ENCODE results near the gene CD163.
"Not testable (repeated sequence)": the region's sequence is repeated elsewhere in the genome, so short reads cannot be mapped to it uniquely, and the experiment has no call there.

CD163 gene

DNA sequence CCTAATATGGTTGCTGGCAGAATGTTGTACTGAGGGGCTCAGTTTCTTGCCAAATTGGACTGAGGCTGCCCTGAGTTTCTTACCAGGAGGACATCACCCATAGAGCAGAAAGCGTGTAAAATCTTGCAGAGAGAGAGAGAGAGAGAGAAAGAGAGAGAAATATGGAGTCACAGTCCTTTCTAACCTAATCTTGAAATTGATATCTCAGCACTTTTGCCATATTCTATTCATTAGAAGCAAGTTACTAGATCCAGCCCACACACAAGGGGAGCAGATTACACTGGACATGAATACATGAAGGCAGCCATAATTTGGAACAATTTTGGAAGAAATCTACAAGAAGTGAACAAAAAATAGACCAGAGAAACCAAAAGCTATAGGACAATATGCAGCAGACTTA lies 55.5 kb downstream of the CD163 start:
- no peak for DNase-seq

DNA sequence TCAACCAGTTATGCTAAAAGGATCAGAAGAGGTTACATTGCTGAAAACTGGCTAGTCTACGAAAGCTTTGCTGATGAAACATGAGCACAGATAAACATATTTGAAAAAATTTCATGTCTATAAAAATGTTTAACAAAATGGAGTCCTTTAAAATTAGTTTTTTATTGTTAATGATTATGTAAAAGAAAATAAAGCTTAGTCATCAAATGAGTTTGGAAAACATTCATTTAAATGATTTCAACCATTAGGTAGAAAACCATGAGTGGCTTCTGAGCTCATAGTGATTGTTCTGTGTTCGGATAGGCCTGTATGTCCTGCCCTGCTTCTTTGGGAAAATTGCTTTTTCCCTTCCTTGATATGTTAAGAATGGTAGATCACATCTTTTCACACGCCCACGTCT lies 59.0 kb downstream of the CD163 start:
- DNase-seq, result no peak

DNA sequence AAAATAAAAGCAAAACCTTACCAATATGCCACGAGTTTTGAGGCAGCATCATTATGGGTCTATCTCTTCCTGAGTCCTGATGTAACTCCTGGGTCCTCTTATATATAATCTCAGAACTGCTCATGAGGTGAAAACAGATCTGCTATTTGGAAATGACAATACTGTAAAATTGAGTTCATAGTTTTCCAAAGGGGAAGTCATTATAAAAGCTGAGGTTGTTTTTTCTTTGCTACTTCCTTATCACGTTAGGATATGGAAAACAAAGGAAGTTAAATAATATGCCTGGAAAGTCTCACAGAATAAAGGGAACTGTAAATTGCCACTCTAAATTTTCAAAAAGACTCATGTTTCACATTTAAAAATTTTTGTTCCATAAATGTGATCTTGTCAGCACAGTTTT lies 59.5 kb downstream of the CD163 start, which contains the start of gene CD163L1:
Gene CD163L1 (minus strand): TSS at position 78 of the 400 bp plus-strand sequence. CDS start 26 bp downstream, at position 52.
- no peak for DNase-seq

DNA sequence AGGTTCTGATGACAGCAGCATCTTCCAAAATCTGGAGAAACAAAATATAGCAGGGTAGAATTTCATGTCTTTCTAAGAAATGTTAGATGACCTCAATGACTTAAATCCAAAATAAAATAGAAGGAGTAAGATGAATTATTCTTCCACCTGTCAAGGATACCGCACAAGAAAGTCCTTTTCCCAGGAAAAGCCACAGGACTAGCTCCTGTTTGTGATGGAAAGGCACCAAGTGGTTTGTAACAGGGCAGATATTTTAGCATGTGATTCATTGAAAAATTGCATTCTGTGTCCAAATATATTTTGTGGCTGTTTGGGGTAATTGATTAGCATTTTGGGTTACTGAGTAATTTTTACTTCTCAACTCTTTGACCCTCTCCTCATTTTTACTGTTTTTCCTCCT lies 62.4 kb downstream of the CD163 start:
- DNase-seq, result no peak

DNA sequence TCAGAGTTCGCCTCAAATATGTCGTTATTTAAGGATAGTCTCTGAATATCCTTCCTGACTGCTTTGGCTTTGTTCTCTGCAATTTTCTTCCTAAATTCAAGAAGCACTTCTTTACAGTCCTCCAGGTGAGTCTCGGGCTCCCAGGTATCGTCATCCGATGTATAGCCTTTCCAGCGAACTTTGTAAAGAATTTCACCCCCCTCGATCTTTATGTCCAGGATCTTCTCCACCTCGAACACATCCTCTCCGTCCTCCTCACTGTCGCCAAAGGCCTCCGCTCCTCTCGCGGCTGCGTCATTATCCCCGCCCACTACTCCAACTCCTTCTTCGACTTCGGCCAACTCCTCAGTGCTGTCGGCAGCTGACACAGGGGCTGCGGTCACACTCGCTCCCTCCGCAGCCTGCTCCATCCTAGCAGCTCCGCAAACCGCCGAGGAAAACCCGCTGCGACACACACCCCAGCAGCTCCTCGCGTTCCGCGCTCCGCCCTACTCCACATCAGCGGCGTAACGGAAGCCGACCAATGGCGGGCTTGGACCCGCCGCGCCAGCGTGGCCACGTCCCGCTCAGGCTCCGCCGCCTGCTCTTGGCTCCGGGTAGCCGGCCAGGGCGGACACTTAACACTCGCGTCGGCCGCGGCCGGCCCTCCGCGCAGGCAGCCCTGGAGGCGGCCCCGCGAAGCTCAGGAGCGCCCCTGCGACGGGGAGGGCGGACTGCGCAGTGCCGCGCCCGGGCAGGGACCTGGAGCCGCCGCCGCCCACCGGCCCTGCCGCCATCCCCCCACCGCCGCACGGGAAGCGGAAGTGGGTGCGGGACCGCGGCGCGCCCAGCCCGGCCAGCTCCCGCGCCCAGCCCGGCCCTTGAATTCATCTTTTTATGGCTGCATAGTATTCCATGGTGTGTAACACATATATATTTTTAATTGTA lies 63.7 kb downstream of the CD163 start:
- DNase-seq, result no peak

DNA sequence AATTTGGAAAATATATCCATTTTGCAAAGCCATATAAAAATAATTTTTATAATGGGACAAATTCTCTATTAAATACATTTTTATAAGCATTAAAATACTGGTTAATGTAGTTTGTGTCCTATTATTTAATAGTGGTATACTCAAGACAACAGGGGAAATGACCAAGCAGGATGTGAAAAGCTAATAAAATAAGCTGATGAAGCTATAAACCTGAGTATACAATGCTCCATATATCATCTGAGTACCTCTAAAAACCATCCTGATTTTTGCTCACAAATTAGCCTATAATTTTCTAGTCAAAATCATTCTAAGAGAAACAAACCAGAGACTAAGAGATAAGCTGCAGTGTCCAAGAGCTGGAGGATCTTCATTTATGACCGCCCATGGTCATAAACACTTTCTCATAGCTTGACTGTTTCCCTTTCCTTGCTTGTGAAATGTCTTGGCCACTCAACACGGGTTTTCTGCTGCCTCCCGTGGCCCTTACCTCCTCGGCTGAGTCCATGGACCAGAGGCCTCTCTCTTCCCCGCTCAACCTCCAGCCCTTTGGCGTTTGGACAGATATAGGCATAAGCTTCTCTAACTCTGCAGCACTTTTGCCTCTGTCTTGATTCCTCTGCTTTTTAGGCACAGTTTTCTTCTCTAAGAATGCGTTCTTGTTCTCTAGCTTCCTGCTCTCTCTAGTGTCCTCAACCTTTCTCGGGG lies 65.1 kb downstream of the CD163 start:
- not testable (repeated sequence) for DNase-seq

DNA sequence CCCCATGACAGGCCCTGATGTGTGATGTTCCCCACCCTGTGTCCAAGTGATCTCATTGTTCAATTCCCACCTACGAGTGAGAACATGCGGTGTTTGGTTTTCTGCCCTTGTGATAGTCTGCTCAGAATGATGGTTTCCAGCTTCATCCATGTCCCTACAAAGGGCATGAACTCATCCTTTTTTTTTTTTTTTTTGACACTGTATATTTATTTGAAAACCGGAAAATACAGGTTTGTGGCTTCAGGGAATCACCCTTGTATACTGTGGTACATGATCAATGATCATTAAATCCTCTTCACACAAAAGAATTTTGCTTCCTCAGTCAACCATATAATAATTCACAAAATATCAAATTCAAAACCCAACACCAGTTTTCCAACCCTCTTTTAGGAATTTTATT lies 66.1 kb downstream of the CD163 start:
- not testable (repeated sequence) for DNase-seq

DNA sequence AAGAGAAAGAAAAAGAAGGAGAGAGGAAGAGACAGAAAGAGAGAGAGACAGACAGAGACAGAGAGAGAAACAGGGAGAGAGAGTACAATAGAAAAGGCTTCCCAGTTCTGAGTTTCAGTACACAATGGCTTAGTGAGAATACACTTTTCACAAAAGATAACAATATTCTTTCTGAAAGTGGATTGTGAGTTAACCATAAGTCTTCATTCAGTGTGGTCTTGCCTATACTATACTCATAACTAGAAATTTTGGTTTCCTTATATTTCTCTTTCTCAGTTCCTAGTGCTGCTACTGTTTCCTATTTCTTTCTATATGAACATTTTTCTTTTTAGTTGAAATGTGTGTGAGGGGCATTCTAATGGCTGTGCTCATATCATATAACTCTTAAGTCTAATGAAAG lies 68.9 kb downstream of the CD163 start:
- DNase-seq, result no peak

DNA sequence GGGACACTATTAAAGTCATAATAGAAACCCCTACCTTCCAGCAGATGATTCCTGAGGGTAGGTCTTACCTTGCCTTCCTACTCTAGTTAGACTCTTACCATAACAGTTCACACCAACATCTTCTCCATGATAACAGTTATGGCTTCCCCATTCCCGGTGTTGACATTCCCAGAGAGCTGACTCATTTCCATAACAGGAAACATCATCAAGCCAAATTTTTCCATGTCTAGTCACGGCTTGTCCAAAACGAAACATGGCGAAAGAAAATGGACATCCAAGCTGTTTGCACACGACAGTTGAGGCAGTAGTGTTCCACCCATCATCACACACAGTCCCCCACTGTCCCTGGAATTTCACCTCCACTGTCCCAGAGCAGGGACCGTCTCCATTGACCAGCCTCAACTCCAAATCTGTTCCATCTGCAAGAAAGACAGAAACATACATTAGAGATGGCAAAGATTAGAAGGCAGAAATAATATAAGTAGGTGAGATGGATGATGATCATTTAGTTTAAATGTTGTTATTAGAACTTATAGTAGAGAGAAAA lies 70.2 kb downstream of the CD163 start:
- DNase-seq, result no peak

DNA sequence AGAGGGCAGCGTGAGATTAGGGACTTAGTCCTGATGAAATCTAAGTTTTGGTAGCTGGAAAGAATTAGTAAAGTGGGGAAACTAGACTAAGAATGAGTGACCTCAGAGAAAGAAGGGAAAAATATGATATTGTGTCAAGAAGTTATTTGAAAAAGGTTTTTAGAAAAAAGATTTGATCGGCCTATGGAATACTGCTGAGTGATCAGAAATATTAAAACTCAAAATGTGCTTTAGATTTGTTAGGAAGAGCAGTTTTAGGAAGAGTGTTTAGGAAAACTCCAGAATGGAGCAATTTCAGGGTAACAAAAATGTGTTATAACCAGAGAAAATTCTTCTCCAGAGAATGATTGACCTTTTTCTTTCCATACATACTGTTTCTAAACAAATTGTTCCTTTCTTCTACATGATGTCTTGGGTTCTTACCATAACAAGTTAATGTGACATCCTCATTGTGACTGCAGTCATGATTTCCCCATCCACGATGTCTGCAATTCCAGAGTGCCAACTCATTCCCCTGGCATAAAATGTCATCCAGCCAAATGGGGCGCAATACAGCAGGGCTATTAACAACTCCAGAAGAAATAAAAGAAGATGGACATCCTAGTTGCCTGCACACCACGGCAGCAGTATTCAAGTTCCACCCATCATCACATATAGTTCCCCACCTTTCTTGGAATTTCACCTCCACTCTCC lies 71.4 kb downstream of the CD163 start:
- DNase-seq, result no peak
